H9 (cell line): ENCODE measurements around the gene ATAD3C. TPM values are rescaled to one million over a fixed set of nuclear protein-coding genes. Genes with fewer than 3 reads are reported as not detected.
"Not testable (repeated sequence)": the region's sequence is repeated elsewhere in the genome, so short reads cannot be mapped to it uniquely, and the experiment has no call there.

Source experiments
- DNase-seq: peaks from one replicate; pipeline ENCODE4 v3.0.0-alpha.2; 2017
- H2AFZ ChIP-seq: one replicate; pipeline ENCODE4 v1.6.1; 2013; ENCODE audit warnings: mild to moderate bottlenecking, low read length, control low read depth, moderate library complexity
- H2AK5ac ChIP-seq: 2 replicates; pipeline ENCODE4 v1.6.1; 2013; ENCODE audit warnings: low read length, control low read depth, mixed read lengths; ENCODE audit not compliant: insufficient read length
- H2BK120ac ChIP-seq: one replicate; pipeline ENCODE4 v1.6.1; 2013; ENCODE audit warnings: low read depth, mild to moderate bottlenecking, low read length, control low read depth, inconsistent platforms; ENCODE audit not compliant: poor library complexity, severe bottlenecking
- H2BK12ac ChIP-seq: 2 replicates; pipeline ENCODE4 v1.6.1; 2013; ENCODE audit warnings: low read length, control low read depth, mixed read lengths, low read depth; ENCODE audit not compliant: insufficient read length
- H2BK15ac ChIP-seq: 2 replicates; pipeline ENCODE4 v1.6.1; 2013; ENCODE audit warnings: low read depth, low read length, control low read depth
- H2BK20ac ChIP-seq: one replicate; pipeline ENCODE4 v1.6.1; 2013; ENCODE audit warnings: low read depth, mild to moderate bottlenecking, low read length, control low read depth, inconsistent platforms; ENCODE audit not compliant: poor library complexity, severe bottlenecking
- H2BK5ac ChIP-seq: 2 replicates; pipeline ENCODE4 v1.6.1; 2013; ENCODE audit warnings: low read length, control low read depth, mixed read lengths; ENCODE audit not compliant: insufficient read length
- H3K14ac ChIP-seq: 2 replicates; pipeline ENCODE4 v1.6.1; 2013; ENCODE audit warnings: low read length, control low read depth; ENCODE audit not compliant: insufficient read depth
- H3K18ac ChIP-seq: 2 replicates; pipeline ENCODE4 v1.6.1; 2013; ENCODE audit warnings: low read depth, mild to moderate bottlenecking, mixed read lengths, low read length, control low read depth; ENCODE audit not compliant: insufficient read length
- H3K23ac ChIP-seq: 2 replicates; pipeline ENCODE4 v1.6.1; 2013; ENCODE audit warnings: low read length, control low read depth, mixed read lengths, low read depth; ENCODE audit not compliant: insufficient read length
- H3K23me2 ChIP-seq: 2 replicates; pipeline ENCODE4 v1.6.1; 2013; ENCODE audit warnings: low read depth, mild to moderate bottlenecking, mixed read lengths, low read length, control low read depth; ENCODE audit not compliant: insufficient read length, poor library complexity, severe bottlenecking
- H3K27ac ChIP-seq: 2 replicates; pipeline ENCODE4 v1.5.1; 2013; ENCODE audit warnings: low read length, control low read depth, mixed read lengths, low read depth; ENCODE audit not compliant: insufficient read length
- H3K27me3 ChIP-seq: 2 replicates; pipeline ENCODE4 v1.6.1; 2013; ENCODE audit warnings: low read length, control low read depth, inconsistent platforms; ENCODE audit not compliant: insufficient read depth
- H3K4ac ChIP-seq: 2 replicates; pipeline ENCODE4 v1.6.1; 2013; ENCODE audit warnings: low read depth, mild to moderate bottlenecking, control low read depth, inconsistent platforms, low read length, moderate library complexity
- H3K4me1 ChIP-seq: 2 replicates; pipeline ENCODE4 v1.6.1; 2013; ENCODE audit warnings: low read length, control low read depth, inconsistent platforms; ENCODE audit not compliant: insufficient read depth
- H3K4me2 ChIP-seq: 2 replicates; pipeline ENCODE4 v1.6.1; 2013; ENCODE audit warnings: low read length, control low read depth, mixed read lengths; ENCODE audit not compliant: insufficient read length, insufficient read depth
- H3K56ac ChIP-seq: 2 replicates; pipeline ENCODE4 v1.6.1; 2013; ENCODE audit warnings: low read depth, mild to moderate bottlenecking, mixed read lengths, low read length, control low read depth; ENCODE audit not compliant: insufficient read length
- H3K79me1 ChIP-seq: 2 replicates; pipeline ENCODE4 v1.6.1; 2013; ENCODE audit warnings: low read depth, mild to moderate bottlenecking, moderate library complexity, low read length, control low read depth, inconsistent platforms; ENCODE audit not compliant: insufficient read depth, poor library complexity, severe bottlenecking
- H3K79me2 ChIP-seq: 2 replicates; pipeline ENCODE4 v1.6.1; 2013; ENCODE audit warnings: low read length, control low read depth, inconsistent platforms; ENCODE audit not compliant: insufficient read depth
- H3K9ac ChIP-seq: 2 replicates; pipeline ENCODE4 v1.6.1; 2013; ENCODE audit warnings: low read length, control low read depth, mixed read lengths; ENCODE audit not compliant: insufficient read length; ENCODE audit errors: extremely low read depth
- H3K9me3 ChIP-seq: one replicate; pipeline ENCODE4 v1.6.1; 2013; ENCODE audit warnings: low read depth, low read length, inconsistent platforms; ENCODE audit not compliant: control insufficient read depth
- H3T11ph ChIP-seq: one replicate; pipeline ENCODE4 v1.6.1; 2013; ENCODE audit warnings: mild to moderate bottlenecking, low read length, control low read depth, inconsistent platforms
- H4K20me1 ChIP-seq: one replicate; pipeline ENCODE4 v1.6.1; 2013; ENCODE audit not compliant: control insufficient read depth, insufficient read length, insufficient read depth
- H4K5ac ChIP-seq: 2 replicates; pipeline ENCODE4 v1.6.1; 2013; ENCODE audit warnings: low read depth, mild to moderate bottlenecking, mixed read lengths, low read length, control low read depth; ENCODE audit not compliant: insufficient read length
- H4K8ac ChIP-seq: replicated peaks from 2 replicates; pipeline ENCODE4 v1.6.1; 2013; ENCODE audit warnings: low read length, control low read depth, mixed read lengths, low read depth; ENCODE audit not compliant: insufficient read length
- H4K91ac ChIP-seq: 2 replicates; pipeline ENCODE4 v1.6.1; 2013; ENCODE audit warnings: low read depth, mild to moderate bottlenecking, moderate library complexity, mixed read lengths, low read length, control low read depth; ENCODE audit not compliant: insufficient read length
- H3K27ac Mint-ChIP-seq, 3 experiments: 2 replicates in 2 of 3; 3 replicates in 1 of 3; pipeline ENCODE4 v1.8.0; 2020 to 2021; ENCODE audit warnings: mixed read lengths in 3 of 3, mild to moderate bottlenecking in 1 of 3, moderate library complexity in 1 of 3
- H3K27me3 Mint-ChIP-seq: 2 replicates; pipeline ENCODE4 v1.8.0; 2021; ENCODE audit warnings: low read depth, mild to moderate bottlenecking, moderate library complexity, mixed read lengths
- H3K36me3 Mint-ChIP-seq, 3 experiments: 2 replicates in 2 of 3; 3 replicates in 1 of 3; pipeline ENCODE4 v1.8.0; 2020 to 2021; ENCODE audit warnings: low read depth in 3 of 3, mixed read lengths in 3 of 3; ENCODE audit not compliant: insufficient read depth in 1 of 3
- H3K4me1 Mint-ChIP-seq, 2 experiments: 2 replicates each; pipeline ENCODE4 v1.8.0; 2020; ENCODE audit warnings: mixed read lengths in 2 of 2
- H3K4me3 Mint-ChIP-seq, 2 experiments: 2 replicates in 1 of 2; 3 replicates in 1 of 2; pipeline ENCODE4 v1.8.0; 2020 to 2021; ENCODE audit warnings: mild to moderate bottlenecking in 2 of 2, mixed read lengths in 2 of 2, moderate library complexity in 1 of 2
- H3K9me3 Mint-ChIP-seq, 2 experiments: 2 replicates in 1 of 2; 3 replicates in 1 of 2; pipeline ENCODE4 v1.8.0; 2020; ENCODE audit warnings: mild to moderate bottlenecking in 2 of 2, mixed read lengths in 2 of 2, moderate library complexity in 1 of 2
- WGBS: extraction: QIAGEN DNeasy Blood & Tissue Kit; methylation state at CpG from one replicate; pipeline ENCODE4 v1.1.7; 2013; ENCODE audit warnings: missing lambda C conversion rate, low lambda C conversion rate, mixed read lengths; ENCODE audit not compliant: insufficient read length; ENCODE audit errors: extremely low coverage; 5-methylcytosine and 5-hydroxymethylcytosine counted together
- total RNA-seq: library from RNA; stranded (reverse); gene quantifications from 2 replicates; pipeline ENCODE4 v1.2.1, GENCODE V29; 2021

The ATAD3C gene
- total RNA-seq, 1 experiment from 2014 or later = 7.7 TPM

DNA sequence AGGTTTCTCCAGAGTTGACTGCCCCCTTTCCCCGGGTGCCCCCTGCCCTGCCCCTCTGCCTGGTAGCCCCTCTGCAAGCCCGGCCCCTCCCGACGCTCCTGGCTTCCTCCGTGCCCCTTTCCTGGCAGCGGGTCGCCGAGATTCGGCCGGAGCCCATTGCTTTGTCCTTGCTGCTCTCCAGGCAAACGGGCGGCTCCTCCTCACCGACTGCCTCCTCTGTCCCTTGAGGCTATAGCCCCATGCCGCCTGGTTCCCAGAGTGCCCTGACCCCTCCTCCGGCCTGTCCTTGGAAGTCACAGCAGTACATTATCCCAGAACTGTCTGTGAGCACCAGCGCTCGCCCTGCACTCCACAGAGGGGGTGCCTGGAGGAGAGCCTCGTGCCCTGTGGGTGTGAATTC lies 64.2 kb downstream of the ATAD3C start:
- not testable (repeated sequence) for H3K14ac ChIP-seq, H3K4me1 ChIP-seq, H3K23ac ChIP-seq, H3K18ac ChIP-seq, H4K5ac ChIP-seq, H3K27me3 Mint-ChIP-seq, H4K8ac ChIP-seq, H2BK20ac ChIP-seq, H3K23me2 ChIP-seq, DNase-seq, H3K4me1 Mint-ChIP-seq, H4K20me1 ChIP-seq, H2BK15ac ChIP-seq, H3K27me3 ChIP-seq, H2BK12ac ChIP-seq, H3K9ac ChIP-seq, H3K9me3 Mint-ChIP-seq, H2AFZ ChIP-seq, H3K79me1 ChIP-seq, H2BK120ac ChIP-seq, H3K79me2 ChIP-seq, H2AK5ac ChIP-seq, H4K91ac ChIP-seq, H3T11ph ChIP-seq, H2BK5ac ChIP-seq, H3K27ac Mint-ChIP-seq, H3K4ac ChIP-seq, H3K9me3 ChIP-seq, H3K4me2 ChIP-seq, H3K56ac ChIP-seq, H3K27ac ChIP-seq
- H3K36me3 Mint-ChIP-seq = peaks cover 11 to 25% (median 13%) of the 10 kb centered on the region in 3 experiments
- H3K4me3 Mint-ChIP-seq = peak overlapping the region; percentile 48 to 60; a peak in 3 of 5 replicates
- whole genome bisulfite sequencing = no CpG with 5 or more reads among the region's 18 CpGs

GRCh38 chr1:1514376-1514775 lies 64.9 kb downstream of the ATAD3C start:
- not testable (repeated sequence) for H3K4ac ChIP-seq, H3K79me2 ChIP-seq, H3K14ac ChIP-seq, H3K23me2 ChIP-seq, H3K27me3 ChIP-seq, H2AK5ac ChIP-seq, H3K4me1 Mint-ChIP-seq, H2BK15ac ChIP-seq, H2BK120ac ChIP-seq, H3K4me1 ChIP-seq, H3T11ph ChIP-seq, H2BK12ac ChIP-seq, H3K23ac ChIP-seq, H3K4me2 ChIP-seq, H4K20me1 ChIP-seq, H4K91ac ChIP-seq, H2AFZ ChIP-seq, H3K9me3 Mint-ChIP-seq, H4K5ac ChIP-seq, H3K27ac Mint-ChIP-seq, H3K4me3 Mint-ChIP-seq, H3K9me3 ChIP-seq, H3K27ac ChIP-seq, H3K27me3 Mint-ChIP-seq, H3K56ac ChIP-seq, H3K9ac ChIP-seq, H3K18ac ChIP-seq, H2BK20ac ChIP-seq, DNase-seq, H2BK5ac ChIP-seq, H4K8ac ChIP-seq, H3K79me1 ChIP-seq
- H3K36me3 Mint-ChIP-seq = peaks cover 13 to 29% (median 14%) of the 10 kb centered on the region in 3 experiments
- WGBS = no CpG with 5 or more reads among the region's 16 CpGs
